HG02870 (cell line): Measurements from ENCODE around the gene SSBP2.
"Not testable (repeated sequence)": the region's sequence is repeated elsewhere in the genome, so short reads cannot be mapped to it uniquely, and the experiment has no call there.

Experiments
- ATAC-seq: cut with Tn5 transposase; IDR thresholded peaks from one replicate; pipeline ENCODE4 v1.9.1; 2021; ENCODE audit warnings: mild to moderate bottlenecking, moderate library complexity; ENCODE audit not compliant: unreplicated experiment

Gene SSBP2

DNA sequence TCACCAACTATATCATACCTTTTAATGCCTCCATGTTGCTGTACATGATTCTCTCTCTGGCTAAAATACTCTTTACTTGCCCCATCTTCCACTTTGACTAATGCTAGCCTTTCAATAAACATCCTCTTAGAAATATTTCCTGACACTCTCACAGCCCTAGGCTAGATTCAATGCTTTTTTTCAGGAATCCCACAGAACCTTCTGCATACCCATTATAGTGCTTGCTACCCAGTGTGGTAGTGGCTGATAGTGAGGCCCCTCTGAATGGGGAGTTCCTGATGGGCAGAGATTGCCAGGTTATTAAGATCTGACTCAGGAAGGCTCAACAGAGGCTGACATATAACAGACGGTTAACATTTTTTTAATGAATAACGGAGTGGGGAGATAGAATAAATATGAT, 11.6 kb downstream of the SSBP2 start:
- no peak for ATAC-seq

GRCh38 chr5:81729276-81729675, 21.6 kb downstream of the SSBP2 start:
- no peak for ATAC-seq

DNA sequence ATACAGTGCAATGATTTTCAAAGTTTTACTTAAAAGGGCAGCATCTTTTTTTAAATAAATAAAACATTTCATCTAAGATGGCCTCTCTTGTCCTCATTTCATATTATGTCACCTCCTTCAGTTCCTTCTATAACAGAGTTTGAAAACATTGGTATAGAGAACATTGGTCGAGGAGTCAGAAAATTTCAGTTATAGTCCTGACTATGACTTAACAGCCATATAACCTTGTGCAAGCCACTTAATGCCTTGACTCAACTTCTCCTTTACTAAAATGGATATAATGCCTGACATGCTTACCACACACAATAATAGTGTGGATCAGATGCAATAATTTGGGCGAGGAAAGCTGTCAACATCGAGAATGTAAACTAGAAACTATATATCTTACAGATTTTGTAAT, 22.6 kb downstream of the SSBP2 start:
- ATAC-seq: no peak

- no peak for ATAC-seq
These were observed 24.6 kb downstream of the SSBP2 start for GRCh38 chr5:81726297-81726696.

DNA sequence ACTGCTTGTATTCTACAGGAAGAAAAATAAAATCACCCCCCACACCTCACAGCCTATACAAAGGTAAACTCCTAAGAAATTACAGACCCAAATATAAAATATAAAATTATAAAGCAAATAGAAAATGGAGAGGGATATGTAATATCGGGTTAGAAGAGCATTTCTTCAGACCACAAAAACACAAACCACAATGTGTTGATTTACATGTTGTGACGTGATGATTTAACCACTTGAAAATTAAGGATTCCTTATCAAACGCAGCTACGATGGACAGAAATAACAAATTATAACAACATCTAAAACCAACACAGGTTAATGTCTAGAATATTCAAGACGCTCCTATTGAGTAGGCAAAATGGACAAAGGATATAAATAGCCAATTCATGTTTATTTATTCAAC, 26.3 kb downstream of the SSBP2 start:
- no peak for ATAC-seq

- no peak for ATAC-seq
These were observed 26.8 kb downstream of the SSBP2 start for GRCh38 chr5:81724108-81724507.

DNA sequence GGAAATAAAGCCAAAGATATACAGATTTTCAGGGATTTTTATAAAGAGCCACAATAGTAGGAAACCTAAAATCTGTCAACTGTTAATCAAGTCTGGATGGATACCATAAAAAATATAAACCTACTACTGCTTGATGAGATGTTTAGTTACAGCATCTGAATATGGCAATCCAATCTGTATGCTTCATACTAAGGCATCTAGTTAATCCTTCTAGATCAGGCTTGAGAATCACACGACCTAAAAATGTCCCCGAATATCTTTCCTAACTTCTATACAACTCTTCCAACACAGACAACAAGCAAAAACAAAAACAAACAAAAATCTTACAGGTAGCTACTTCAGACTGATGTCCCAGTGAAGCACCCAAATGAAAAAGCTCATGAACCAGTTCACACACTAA, 29.8 kb downstream of the SSBP2 start:
- no peak for ATAC-seq

- ATAC-seq: no peak
These were observed 31.1 kb downstream of the SSBP2 start for GRCh38 chr5:81719743-81720345.

DNA sequence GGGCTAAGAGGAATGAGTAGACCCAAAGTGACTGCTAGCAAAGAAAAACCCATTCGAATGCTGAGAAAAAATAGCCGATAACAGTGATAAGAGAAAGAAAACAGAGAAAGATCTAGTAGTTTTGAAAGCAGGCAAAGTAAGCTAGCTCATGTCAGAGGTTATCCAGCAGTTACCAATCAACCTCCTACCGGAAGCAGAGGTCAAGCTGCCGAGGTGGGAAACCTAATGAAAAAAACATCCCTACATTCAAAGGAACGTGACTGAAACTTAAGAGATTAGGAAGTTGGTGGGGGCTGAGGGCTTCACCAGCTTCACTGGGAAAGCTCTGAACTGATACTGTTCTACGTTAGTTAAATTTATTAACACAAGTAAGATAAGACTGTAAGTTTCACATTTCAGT, 32.6 kb downstream of the SSBP2 start:
- no peak for ATAC-seq

GRCh38 chr5:81717860-81718259, 33.0 kb downstream of the SSBP2 start:
- no peak for ATAC-seq

DNA sequence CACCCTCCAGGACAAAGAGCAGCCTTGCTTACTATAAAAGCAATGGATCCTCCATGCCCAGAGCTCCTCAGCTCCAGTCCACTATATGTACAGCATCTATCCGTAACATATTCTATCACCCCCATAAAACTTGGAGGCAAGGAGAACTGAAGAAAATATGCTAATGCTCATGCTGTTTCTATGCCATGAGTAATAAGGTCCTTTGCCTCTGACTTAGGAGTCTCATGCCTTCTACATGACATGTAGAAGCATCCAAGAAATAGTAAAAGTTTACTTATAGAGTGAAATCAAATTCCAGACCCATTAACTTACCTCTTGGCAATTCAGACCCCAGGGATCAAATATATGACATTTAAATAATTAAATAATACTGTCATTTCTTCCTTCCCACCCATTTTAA, 33.7 kb downstream of the SSBP2 start:
- no peak for ATAC-seq

DNA sequence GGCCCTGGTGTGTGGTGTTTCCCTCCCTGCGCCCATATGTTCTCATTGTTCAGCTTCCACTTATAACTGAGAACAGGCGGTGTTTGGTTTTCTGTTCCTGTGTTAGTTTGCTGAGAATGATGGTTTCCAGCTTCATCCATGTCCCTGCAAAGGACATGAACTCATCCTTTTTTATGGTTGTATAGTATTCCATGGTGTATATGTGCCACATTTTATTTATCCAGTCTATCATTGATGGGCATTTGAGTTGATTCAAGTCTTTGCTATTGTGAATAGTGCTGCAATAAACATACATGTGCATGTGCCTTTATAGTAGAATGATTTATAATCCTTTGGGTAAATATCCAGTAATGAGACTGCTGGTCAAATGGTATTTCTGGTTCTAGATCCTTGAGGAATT, 36.8 kb downstream of the SSBP2 start:
- not testable (repeated sequence) for ATAC-seq

DNA sequence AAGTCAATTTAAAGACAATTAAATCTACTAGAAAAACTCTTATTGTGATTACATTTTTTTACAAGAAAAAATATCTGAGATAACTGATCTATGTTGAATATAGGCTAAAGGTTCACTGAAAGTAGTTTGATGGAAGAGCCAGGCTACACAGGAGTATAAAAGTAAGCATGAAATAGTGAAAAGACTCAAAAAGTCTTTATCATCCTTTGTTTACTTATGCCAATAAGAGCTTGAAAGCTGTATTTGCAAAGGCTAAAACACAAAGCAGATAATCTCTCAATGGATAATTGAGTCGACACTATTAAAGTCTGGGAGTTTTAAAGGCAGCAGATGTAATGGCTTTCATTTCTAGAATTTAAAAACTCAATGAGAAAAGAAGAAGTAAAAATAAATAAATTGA, 42.0 kb downstream of the SSBP2 start:
- no peak for ATAC-seq

- no peak for ATAC-seq
These were observed 47.1 kb downstream of the SSBP2 start for GRCh38 chr5:81703840-81704239.

DNA sequence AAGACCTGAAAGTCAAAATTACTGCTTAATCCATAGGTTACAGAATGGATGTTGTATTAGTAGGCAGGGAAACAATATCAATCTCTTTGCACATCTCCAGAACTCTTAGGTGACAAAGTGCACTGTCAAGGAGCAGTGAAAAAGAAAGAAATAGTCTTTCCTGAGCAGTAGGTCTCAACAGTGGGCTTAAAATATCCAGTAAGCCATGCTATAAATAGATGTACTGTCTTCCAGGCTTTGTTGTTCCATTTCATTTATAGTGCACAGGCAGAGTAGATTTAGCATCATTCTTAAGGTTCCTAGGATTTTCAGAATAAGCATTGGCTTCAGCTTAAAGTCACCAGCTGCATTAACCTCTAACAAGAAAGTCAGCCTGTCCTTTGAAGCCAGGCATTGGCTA, 50.7 kb downstream of the SSBP2 start:
- ATAC-seq: no peak

GRCh38 chr5:81698813-81699212, 52.1 kb downstream of the SSBP2 start:
- ATAC-seq: no peak

DNA sequence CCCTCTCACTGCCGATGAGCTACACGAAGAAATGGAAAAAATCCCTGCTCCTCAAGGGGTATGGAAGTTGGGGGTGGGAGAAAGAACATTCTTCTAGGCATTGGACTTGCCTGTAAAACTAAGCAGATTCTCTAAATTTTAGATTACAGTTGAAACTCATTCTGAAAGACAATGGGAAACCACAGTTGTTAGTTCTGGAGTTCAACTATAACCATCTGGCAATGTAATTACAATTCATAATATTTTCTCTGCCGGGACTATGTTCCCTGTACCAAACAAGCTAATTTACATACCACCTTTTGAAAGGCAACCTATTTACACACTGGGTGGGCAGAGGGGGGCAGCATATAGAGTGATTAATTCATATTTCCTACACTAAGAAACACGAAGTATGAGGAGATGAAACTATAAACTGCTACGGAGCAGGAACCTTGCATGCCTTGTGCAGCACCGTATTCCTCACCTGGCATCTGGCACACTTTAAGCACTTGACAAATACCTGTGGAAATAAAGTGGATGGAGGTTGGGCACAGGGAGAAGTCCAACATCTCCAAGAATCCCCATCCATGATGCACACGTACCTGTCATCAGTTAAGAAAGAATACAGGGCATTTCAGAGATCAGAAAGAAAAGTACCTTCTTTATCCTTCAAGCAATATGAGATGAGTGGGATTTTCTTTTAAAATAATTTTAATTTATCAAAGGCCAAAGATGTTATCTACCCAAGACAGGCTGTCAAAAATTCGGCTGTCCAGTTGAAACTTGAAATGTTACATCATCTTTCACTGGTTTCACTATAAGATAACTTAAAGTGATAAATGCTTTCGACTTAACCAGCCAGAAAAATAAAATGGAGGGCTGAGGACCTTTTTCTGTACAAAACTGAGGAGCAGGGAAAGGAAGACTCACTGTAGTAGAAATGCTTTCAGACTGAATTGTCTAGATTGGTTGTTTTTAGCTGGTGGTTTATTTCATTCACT, 54.2 kb downstream of the SSBP2 start:
- no peak for ATAC-seq

DNA sequence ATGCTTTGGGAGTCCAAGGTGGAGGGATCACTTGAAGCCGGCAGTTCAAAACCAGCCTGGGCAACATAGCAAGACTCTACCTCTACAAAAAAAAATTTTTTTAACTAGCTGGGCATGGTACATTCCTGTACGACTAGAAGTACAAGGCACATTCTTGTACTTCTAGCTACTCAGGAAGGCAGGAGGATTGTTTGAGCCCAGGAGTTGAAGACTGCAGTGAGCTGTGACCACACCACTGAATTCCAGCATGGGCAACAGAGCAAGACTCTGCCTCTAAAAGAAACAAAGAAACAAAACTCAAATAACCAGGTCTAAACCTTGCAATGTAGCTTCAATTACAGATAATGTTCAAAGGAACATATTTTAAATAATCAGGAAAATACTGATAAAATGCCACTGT, 56.2 kb downstream of the SSBP2 start:
- ATAC-seq: no peak

GRCh38 chr5:81688215-81688614, 62.7 kb downstream of the SSBP2 start:
- no peak for ATAC-seq

DNA sequence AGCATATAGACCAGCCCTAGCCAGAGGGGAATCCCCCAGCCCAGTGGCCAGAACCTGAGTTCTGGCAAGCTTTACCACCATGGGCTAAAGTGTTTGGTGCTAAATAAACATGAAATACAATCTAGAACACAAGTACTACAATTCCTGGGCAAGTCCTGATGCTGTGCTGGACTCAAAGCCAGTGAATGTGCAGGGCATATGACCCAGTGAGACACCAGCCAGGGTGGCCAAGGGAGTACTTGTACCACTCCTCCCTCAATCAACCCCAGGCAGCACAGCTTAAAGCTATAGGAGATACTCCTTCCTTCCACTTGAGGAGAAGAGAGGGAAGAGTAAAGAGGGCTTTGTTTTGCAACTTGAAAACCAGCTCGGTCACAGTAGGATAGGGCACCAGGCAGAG, 63.6 kb downstream of the SSBP2 start:
- no peak for ATAC-seq

GRCh38 chr5:81685471-81685870, 65.4 kb downstream of the SSBP2 start:
- no peak for ATAC-seq

GRCh38 chr5:81679885-81680284, 71.0 kb downstream of the SSBP2 start:
- ATAC-seq: no peak
